K562 (cell line): ENCODE results near the gene PLCB3. TPM values are rescaled to one million over a fixed set of nuclear protein-coding genes. Genes with fewer than 3 reads are reported as not detected.
A peak's percentile ranks its signal among the peaks of the same experiment; 100 is the strongest.

ENCODE experiments used
- BHLHE40 ChIP-seq: IDR thresholded peaks from 2 replicates; pipeline ENCODE4 v1.6.1; 2011; ENCODE audit warnings: low read length, improper control_type of control experiment
- ELF1 ChIP-seq: fragments of 200-800 bp; sonication (Bioruptor generic); IDR thresholded peaks from 2 replicates; pipeline ENCODE4 v1.6.1; 2016; ENCODE audit warnings: missing genetic modification characterization, missing compliant biosample characterization
- ETV1 ChIP-seq: fragments of 450-650 bp; conservative IDR thresholded peaks from 2 replicates; pipeline ENCODE4 v1.6.1; 2016; ENCODE audit warnings: missing genetic modification characterization, control low read depth, low read depth, missing compliant biosample characterization
- HCFC1 ChIP-seq: IDR thresholded peaks from 2 replicates; pipeline ENCODE4 v1.6.1; 2012; ENCODE audit warnings: low read depth, low read length, improper control_type of control experiment
- HNRNPL ChIP-seq: fragments of 200-400 bp; formaldehyde crosslinking; IDR thresholded peaks from 2 replicates; pipeline ENCODE4 v1.6.1; 2017; ENCODE audit warnings: low read depth, mild to moderate bottlenecking, low read length
- POLR2H ChIP-seq: IDR thresholded peaks from 2 replicates; pipeline ENCODE4 v1.6.1; 2016; ENCODE audit warnings: missing genetic modification characterization, low read depth, mild to moderate bottlenecking, control low read depth, missing compliant biosample characterization, moderate library complexity
- RBM17 ChIP-seq: fragments of 200-400 bp; formaldehyde crosslinking; IDR thresholded peaks from 2 replicates; pipeline ENCODE4 v1.6.1; 2017; ENCODE audit warnings: low read depth, mild to moderate bottlenecking, low read length, borderline replicate concordance
- SMARCA5 ChIP-seq: fragments of 450-650 bp; IDR thresholded peaks from 2 replicates; pipeline ENCODE4 v1.6.1; 2016
- ZBTB17 ChIP-seq: fragments of 450-650 bp; formaldehyde crosslinking; IDR thresholded peaks from 2 replicates; pipeline ENCODE4 v1.4.0; 2020; ENCODE audit warnings: mild to moderate bottlenecking
- ZNF436 ChIP-seq: fragments of 250-450, 450-650 bp; sonication (Bioruptor Pico); formaldehyde crosslinking; IDR thresholded peaks from 2 replicates; pipeline ENCODE4 v1.7.0; 2020; ENCODE audit warnings: mild to moderate bottlenecking
- polyA plus RNA-seq, 8 experiments: library from polyadenylated mRNA; depleted of rRNA in 4 of 8; stranded (reverse) in 5 of 8; unstranded in 3 of 8; fragments of >200 nt; fragmentation: Nextera tagmentation in 2 of 8; fragmentation: Illumina TruSeq in 1 of 8; extraction: Ambion mirVana in 2 of 8; extraction: Trizol in 1 of 8; gene quantifications; 2 replicates each; pipeline versions ENCODE4 v1.2.1 to v1.2.3, GENCODE V29; 2011 to 2014; ENCODE audit warnings: inconsistent platforms in 1 of 8, missing spikeins in 1 of 8
- total RNA-seq, 7 experiments: library from RNA; depleted of rRNA in 6 of 7; stranded (reverse); fragments of >200 nt in 6 of 7; fragmentation: Illumina TruSeq in 2 of 7; extraction: Trizol in 2 of 7; gene quantifications; 2 replicates each; pipeline versions ENCODE4 v1.2.1 to v1.2.3, GENCODE V29; 2011 to 2021; ENCODE audit warnings: low replicate concordance in 1 of 7
- TF ChIP-seq, protein P1 (sequence below): sonication (generic); formaldehyde crosslinking; IDR thresholded peaks from 2 replicates; pipeline ENCODE4 v1.8.0; 2022; ENCODE audit warnings: mild to moderate bottlenecking, missing genetic modification reagents
- TF ChIP-seq, protein P2 (sequence below): fragments of 450-650 bp; IDR thresholded peaks from 2 replicates; pipeline ENCODE4 v1.7.1; 2018; ENCODE audit warnings: mild to moderate bottlenecking, low read depth; ENCODE audit not compliant: partially characterized antibody
- TF ChIP-seq, protein P3 (sequence below): IDR thresholded peaks from 2 replicates; pipeline ENCODE4 v1.6.1; 2016; ENCODE audit warnings: missing genetic modification characterization, missing compliant biosample characterization
- TF ChIP-seq, protein P4 (sequence below): conservative IDR thresholded peaks from 2 replicates; pipeline ENCODE4 v1.6.1; 2011; ENCODE audit warnings: low read depth, mild to moderate bottlenecking, low read length; ENCODE audit not compliant: control insufficient read depth
- TF ChIP-seq, protein P5 (sequence below): fragments of 250-450 bp; sonication (Bioruptor Pico); IDR thresholded peaks from 2 replicates; pipeline ENCODE4 v1.6.1; 2021; ENCODE audit warnings: mild to moderate bottlenecking

The PLCB3 gene
- total and polyA plus RNA-seq, 9 of the 15 experiments (the other 6 are each of a cell fraction or from before 2014, with no cell fraction given): 0.31 to 44.8 (median 14.6) TPM

DNA sequence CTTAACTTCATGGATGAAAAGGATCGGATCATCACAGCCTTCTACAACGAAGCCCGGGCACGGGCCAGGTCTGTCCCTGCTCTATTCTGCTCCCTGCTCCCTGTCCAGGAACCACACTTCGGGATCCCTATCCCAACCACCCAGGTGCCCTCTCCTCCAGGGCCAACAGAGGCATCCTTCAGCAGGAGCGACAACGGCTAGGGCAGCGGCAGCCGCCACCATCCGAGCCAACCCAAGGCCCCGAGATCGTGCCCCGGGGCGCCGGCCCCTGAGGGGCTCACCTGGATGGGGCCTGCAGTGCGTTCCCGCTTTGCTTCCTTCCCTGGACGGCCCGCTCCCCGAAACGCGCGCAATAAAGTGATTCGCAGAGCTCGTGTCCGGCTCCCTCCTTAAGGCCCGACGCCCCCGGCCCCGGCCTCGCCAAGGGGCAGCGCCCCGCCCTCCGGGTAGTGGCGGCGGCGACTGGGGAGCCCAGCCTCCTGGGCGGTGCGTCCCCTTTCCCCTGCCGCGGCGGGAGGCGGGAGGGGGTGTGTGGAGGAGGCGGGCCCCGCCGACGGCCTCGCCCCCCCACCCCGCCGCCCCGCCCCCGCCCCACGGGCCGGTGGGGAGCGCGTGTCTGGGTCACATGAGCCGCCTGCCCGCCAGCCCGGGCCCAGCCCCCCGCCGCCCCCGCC is 17.3 kb upstream of the PLCB3 start, which contains the start of gene VEGFB (continued):
- TF ChIP-seq, protein P1, sequence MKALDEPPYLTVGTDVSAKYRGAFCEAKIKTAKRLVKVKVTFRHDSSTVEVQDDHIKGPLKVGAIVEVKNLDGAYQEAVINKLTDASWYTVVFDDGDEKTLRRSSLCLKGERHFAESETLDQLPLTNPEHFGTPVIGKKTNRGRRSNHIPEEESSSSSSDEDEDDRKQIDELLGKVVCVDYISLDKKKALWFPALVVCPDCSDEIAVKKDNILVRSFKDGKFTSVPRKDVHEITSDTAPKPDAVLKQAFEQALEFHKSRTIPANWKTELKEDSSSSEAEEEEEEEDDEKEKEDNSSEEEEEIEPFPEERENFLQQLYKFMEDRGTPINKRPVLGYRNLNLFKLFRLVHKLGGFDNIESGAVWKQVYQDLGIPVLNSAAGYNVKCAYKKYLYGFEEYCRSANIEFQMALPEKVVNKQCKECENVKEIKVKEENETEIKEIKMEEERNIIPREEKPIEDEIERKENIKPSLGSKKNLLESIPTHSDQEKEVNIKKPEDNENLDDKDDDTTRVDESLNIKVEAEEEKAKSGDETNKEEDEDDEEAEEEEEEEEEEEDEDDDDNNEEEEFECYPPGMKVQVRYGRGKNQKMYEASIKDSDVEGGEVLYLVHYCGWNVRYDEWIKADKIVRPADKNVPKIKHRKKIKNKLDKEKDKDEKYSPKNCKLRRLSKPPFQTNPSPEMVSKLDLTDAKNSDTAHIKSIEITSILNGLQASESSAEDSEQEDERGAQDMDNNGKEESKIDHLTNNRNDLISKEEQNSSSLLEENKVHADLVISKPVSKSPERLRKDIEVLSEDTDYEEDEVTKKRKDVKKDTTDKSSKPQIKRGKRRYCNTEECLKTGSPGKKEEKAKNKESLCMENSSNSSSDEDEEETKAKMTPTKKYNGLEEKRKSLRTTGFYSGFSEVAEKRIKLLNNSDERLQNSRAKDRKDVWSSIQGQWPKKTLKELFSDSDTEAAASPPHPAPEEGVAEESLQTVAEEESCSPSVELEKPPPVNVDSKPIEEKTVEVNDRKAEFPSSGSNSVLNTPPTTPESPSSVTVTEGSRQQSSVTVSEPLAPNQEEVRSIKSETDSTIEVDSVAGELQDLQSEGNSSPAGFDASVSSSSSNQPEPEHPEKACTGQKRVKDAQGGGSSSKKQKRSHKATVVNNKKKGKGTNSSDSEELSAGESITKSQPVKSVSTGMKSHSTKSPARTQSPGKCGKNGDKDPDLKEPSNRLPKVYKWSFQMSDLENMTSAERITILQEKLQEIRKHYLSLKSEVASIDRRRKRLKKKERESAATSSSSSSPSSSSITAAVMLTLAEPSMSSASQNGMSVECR (CRISPR knock-in tag): 0 out of 2 replicates have a peak, but pooled peaks have one; percentile 45
- TF ChIP-seq RBM17 (no peak), POLR2H (tag) (no peak), HNRNPL (peak; percentile 46; the same call in 1 of the 2 replicates), BHLHE40 (no peak), ELF1 (tag) (no peak), ETV1 (tag) (no peak), ZNF436 (CRISPR knock-in tag) (no peak), SMARCA5 (no peak), ZBTB17 (CRISPR knock-in tag) (no peak), HCFC1 (no peak)
- TF ChIP-seq, protein P2, sequence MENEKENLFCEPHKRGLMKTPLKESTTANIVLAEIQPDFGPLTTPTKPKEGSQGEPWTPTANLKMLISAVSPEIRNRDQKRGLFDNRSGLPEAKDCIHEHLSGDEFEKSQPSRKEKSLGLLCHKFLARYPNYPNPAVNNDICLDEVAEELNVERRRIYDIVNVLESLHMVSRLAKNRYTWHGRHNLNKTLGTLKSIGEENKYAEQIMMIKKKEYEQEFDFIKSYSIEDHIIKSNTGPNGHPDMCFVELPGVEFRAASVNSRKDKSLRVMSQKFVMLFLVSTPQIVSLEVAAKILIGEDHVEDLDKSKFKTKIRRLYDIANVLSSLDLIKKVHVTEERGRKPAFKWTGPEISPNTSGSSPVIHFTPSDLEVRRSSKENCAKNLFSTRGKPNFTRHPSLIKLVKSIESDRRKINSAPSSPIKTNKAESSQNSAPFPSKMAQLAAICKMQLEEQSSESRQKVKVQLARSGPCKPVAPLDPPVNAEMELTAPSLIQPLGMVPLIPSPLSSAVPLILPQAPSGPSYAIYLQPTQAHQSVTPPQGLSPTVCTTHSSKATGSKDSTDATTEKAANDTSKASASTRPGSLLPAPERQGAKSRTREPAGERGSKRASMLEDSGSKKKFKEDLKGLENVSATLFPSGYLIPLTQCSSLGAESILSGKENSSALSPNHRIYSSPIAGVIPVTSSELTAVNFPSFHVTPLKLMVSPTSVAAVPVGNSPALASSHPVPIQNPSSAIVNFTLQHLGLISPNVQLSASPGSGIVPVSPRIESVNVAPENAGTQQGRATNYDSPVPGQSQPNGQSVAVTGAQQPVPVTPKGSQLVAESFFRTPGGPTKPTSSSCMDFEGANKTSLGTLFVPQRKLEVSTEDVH: no peak
- TF ChIP-seq, protein P3, sequence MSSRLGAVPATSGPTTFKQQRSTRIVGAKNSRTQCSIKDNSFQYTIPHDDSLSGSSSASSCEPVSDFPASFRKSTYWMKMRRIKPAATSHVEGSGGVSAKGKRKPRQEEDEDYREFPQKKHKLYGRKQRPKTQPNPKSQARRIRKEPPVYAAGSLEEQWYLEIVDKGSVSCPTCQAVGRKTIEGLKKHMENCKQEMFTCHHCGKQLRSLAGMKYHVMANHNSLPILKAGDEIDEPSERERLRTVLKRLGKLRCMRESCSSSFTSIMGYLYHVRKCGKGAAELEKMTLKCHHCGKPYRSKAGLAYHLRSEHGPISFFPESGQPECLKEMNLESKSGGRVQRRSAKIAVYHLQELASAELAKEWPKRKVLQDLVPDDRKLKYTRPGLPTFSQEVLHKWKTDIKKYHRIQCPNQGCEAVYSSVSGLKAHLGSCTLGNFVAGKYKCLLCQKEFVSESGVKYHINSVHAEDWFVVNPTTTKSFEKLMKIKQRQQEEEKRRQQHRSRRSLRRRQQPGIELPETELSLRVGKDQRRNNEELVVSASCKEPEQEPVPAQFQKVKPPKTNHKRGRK (tag): no peak
- TF ChIP-seq, protein P4, sequence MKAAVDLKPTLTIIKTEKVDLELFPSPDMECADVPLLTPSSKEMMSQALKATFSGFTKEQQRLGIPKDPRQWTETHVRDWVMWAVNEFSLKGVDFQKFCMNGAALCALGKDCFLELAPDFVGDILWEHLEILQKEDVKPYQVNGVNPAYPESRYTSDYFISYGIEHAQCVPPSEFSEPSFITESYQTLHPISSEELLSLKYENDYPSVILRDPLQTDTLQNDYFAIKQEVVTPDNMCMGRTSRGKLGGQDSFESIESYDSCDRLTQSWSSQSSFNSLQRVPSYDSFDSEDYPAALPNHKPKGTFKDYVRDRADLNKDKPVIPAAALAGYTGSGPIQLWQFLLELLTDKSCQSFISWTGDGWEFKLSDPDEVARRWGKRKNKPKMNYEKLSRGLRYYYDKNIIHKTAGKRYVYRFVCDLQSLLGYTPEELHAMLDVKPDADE: 0 out of 2 replicates have a peak, but pooled peaks have one; percentile 24
- TF ChIP-seq, protein P5, sequence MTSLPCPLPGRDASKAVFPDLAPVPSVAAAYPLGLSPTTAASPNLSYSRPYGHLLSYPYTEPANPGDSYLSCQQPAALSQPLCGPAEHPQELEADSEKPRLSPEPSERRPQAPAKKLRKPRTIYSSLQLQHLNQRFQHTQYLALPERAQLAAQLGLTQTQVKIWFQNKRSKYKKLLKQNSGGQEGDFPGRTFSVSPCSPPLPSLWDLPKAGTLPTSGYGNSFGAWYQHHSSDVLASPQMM (CRISPR knock-in tag): no peak
